HL-60 (cell line): ENCODE data around the gene CBARP.

Source experiments
- CTCF ChIP-seq: IDR thresholded peaks from one replicate; pipeline ENCODE4 v1.5.1; 2011; ENCODE audit warnings: low read length, control low read depth, inconsistent platforms; ENCODE audit not compliant: insufficient read depth
- POLR2AphosphoS5 ChIP-seq: IDR thresholded peaks from 2 replicates; pipeline ENCODE4 v1.6.1; 2012; ENCODE audit warnings: low read depth
- TF ChIP-seq, protein P1 (sequence below): IDR thresholded peaks from 2 replicates; pipeline ENCODE4 v1.6.1; 2012; ENCODE audit warnings: low read depth; ENCODE audit not compliant: insufficient replicate concordance

DNA sequence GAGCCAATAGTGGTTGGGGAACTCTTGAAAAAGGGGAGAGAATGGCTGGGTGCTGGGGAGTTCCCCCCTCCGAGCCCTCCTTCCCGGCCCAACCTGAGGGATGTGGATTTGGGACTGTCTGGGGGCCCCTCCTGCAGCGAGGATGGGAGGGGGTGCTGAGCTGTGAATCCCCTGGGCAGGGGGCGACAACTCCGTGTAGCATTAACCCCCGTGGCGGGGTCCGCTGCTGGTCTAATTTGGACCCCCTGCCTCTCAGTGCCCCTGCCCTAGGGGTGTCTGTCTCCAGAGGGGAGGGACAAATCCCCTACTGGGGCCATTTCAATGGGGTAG lies 20.3 kb upstream of the CBARP start:
- TF ChIP-seq CTCF (no peak), POLR2AphosphoS5 (no peak)
- TF ChIP-seq, protein P1, sequence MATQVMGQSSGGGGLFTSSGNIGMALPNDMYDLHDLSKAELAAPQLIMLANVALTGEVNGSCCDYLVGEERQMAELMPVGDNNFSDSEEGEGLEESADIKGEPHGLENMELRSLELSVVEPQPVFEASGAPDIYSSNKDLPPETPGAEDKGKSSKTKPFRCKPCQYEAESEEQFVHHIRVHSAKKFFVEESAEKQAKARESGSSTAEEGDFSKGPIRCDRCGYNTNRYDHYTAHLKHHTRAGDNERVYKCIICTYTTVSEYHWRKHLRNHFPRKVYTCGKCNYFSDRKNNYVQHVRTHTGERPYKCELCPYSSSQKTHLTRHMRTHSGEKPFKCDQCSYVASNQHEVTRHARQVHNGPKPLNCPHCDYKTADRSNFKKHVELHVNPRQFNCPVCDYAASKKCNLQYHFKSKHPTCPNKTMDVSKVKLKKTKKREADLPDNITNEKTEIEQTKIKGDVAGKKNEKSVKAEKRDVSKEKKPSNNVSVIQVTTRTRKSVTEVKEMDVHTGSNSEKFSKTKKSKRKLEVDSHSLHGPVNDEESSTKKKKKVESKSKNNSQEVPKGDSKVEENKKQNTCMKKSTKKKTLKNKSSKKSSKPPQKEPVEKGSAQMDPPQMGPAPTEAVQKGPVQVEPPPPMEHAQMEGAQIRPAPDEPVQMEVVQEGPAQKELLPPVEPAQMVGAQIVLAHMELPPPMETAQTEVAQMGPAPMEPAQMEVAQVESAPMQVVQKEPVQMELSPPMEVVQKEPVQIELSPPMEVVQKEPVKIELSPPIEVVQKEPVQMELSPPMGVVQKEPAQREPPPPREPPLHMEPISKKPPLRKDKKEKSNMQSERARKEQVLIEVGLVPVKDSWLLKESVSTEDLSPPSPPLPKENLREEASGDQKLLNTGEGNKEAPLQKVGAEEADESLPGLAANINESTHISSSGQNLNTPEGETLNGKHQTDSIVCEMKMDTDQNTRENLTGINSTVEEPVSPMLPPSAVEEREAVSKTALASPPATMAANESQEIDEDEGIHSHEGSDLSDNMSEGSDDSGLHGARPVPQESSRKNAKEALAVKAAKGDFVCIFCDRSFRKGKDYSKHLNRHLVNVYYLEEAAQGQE = no peak
